ENCODE data around the gene UBL3. TPM values are rescaled to one million over a fixed set of nuclear protein-coding genes. Genes with fewer than 3 reads are reported as not detected.

The UBL3 gene, protein sequence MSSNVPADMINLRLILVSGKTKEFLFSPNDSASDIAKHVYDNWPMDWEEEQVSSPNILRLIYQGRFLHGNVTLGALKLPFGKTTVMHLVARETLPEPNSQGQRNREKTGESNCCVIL
- total RNA-seq = 22.7 to 23.6 TPM (median 23.3 TPM) in 3 replicates

DNA sequence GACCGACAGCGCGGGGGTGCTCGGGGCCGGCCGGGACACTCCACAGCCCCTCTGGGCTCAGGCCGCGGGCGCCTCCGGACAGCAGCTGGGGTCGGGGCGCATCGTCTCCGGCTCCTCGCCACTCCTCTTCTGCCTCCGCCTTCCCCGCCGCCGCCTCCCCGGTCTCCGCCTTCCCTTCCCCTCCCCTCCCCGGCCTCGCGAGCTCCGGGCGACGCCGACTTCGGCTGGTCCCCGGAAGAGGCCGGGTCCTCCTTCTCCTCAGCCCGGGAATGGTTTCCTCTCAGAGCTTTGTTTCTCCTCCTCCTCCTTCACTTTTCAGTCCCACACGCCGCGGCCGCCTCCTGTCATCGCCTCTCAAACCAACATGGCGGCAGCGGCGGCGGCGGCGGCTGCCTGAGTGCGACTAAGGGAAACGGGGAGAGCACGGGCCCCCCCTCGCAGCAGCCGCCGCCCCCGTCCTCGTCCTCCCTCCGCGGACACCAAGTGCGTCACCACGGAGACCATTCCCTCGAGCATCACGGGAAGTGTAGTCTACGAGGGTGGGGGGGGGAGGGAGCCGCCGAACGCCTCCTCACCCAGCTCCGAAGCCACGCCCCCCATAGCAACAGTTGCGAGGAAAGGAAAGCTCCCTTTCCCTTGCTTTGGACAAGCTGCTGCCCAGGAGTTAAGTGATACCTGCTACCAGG lies at the start of gene UBL3:
TSS of gene UBL3 (minus strand) at position 405 of the 686 bp plus-strand sequence. CDS start 1,079 bp downstream, outside the sequence.
- peak within 1 kb of the TSS; percentile 93 for H3K4me3 Mint-ChIP-seq
- H3K36me3 Mint-ChIP-seq = no peaks in the 10 kb centered on the region
- H3K27me3 Mint-ChIP-seq (ENCODE audit: low read depth) = no peaks in the 10 kb centered on the region
- H3K4me1 Mint-ChIP-seq = peaks cover 52% of the 10 kb centered on the region
- TF ChIP-seq, protein P1, sequence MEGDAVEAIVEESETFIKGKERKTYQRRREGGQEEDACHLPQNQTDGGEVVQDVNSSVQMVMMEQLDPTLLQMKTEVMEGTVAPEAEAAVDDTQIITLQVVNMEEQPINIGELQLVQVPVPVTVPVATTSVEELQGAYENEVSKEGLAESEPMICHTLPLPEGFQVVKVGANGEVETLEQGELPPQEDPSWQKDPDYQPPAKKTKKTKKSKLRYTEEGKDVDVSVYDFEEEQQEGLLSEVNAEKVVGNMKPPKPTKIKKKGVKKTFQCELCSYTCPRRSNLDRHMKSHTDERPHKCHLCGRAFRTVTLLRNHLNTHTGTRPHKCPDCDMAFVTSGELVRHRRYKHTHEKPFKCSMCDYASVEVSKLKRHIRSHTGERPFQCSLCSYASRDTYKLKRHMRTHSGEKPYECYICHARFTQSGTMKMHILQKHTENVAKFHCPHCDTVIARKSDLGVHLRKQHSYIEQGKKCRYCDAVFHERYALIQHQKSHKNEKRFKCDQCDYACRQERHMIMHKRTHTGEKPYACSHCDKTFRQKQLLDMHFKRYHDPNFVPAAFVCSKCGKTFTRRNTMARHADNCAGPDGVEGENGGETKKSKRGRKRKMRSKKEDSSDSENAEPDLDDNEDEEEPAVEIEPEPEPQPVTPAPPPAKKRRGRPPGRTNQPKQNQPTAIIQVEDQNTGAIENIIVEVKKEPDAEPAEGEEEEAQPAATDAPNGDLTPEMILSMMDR (IDR thresholded peaks at IDR 0.05; ENCODE audit: unreplicated experiment) = no peak
- peak within 1 kb of the TSS; percentile 100 for H3K27ac Mint-ChIP-seq
- H3K9me3 Mint-ChIP-seq = no peaks in the 10 kb centered on the region
- peak; percentile 91 to 92 for DNase-seq (ENCODE audit: low spot score in 2 of 2, unreplicated experiment in 2 of 2)

DNA sequence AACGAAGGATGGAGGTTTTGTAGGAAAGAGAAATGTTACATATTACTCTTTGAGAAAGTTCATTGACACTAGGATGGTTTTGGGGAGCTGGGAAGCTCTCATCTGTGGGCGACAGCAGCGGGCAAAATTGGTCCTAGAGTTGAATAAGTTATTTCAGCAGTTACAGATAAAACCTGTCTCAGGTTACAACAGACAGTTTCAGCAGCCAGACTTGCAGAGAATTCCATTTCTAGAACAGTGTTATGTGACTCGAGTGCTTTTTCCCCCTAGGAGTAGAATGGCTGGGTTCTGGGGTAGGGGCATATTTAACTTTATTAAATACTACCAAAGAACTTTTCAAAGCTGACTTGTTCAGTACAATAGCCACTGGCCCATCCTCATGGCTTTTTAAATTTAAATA lies 46.7 kb upstream of the UBL3 start:
- no peak overlapping the region for H3K4me3 Mint-ChIP-seq
- H3K27me3 Mint-ChIP-seq (ENCODE audit: low read depth) = no peaks in the 10 kb centered on the region
- H3K9me3 Mint-ChIP-seq = peaks cover 14% of the 10 kb centered on the region
- peaks cover 33% of the 10 kb centered on the region for H3K4me1 Mint-ChIP-seq
- peak overlapping the region; percentile 54 for H3K27ac Mint-ChIP-seq
- TF ChIP-seq, protein P1 (IDR thresholded peaks at IDR 0.05; ENCODE audit: unreplicated experiment) = no peak
- peaks cover 4% of the 10 kb centered on the region for H3K36me3 Mint-ChIP-seq
- no peak for DNase-seq (ENCODE audit: low spot score in 2 of 2, unreplicated experiment in 2 of 2)

DNA sequence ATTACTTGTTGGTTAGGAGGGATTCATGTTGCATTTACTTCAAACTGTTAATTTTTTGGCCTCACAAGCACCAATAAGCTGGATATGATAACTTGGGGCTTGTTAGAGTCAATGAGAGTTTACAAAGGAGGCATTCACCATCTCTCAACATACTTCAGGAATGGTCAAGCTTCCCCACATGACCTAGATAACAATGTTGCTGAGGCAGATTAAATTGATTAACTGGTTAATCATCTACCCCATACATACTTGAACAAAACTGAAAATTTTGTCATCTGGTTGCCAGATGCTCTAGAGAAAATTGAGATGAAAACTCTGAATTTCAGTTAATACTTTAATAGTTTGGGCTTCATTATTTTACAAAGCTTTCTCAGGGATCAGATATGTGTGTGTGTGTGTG lies 43.0 kb upstream of the UBL3 start:
- Mint-ChIP-seq H3K4me1 (peaks cover 25% of the 10 kb centered on the region), H3K27me3 (ENCODE audit: low read depth) (no peaks in the 10 kb centered on the region)

DNA sequence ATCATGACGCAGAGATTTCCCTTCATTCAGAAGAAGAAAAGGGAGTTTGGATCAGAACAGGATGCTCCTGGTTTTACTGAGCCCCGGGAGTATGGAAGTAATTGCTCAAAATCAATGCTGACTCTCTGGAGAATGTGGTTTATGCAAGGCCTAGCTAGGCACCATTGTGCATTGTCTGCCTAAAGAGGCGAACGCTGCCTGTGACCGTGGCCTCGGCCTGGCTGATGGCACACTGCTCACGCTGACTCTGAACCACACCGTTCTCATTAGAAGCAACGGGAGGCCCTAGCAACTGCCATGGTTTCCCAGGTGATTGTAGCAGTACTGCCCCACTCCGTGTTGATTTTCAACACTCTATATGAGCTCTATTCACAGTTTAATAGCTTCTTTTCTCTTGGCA lies 41.7 kb upstream of the UBL3 start:
- Mint-ChIP-seq H3K36me3 (no peaks in the 10 kb centered on the region), H3K4me1 (peaks cover 14% of the 10 kb centered on the region), H3K4me3 (no peak overlapping the region), H3K27me3 (ENCODE audit: low read depth) (no peaks in the 10 kb centered on the region), H3K27ac (no peak overlapping the region), H3K9me3 (no peaks in the 10 kb centered on the region)
- no peak for DNase-seq (ENCODE audit: low spot score in 2 of 2, unreplicated experiment in 2 of 2)
- TF ChIP-seq, protein P1 (IDR thresholded peaks at IDR 0.05; ENCODE audit: unreplicated experiment) = no peak

More for the DNA sequence above, 43.0 kb upstream of the UBL3 start:
- no peaks in the 10 kb centered on the region for H3K36me3 Mint-ChIP-seq
- TF ChIP-seq, protein P1 (IDR thresholded peaks at IDR 0.05; ENCODE audit: unreplicated experiment) = no peak
- no peaks in the 10 kb centered on the region for H3K9me3 Mint-ChIP-seq
- H3K27ac Mint-ChIP-seq = no peak overlapping the region
- no peak for DNase-seq (ENCODE audit: low spot score in 2 of 2, unreplicated experiment in 2 of 2)
- H3K4me3 Mint-ChIP-seq = no peak overlapping the region

DNA sequence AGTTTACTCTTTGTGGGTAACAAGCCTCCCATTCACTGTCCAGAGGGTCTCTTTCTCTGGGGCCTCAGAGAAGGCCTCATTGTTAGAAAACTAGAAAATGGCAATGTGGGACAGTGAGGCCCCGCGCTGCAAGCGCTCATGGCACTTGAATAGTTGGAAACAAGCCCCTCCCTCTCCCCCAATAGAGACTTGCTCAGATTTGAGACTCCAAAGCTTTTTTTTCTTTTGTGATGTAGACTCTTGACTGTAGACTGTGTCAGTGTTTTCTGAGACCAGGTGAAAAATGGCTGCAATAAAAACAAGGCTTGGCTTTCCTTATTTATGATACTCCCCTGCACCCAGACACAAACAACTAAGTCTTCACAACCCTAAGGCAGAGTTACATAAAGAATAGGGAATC lies 38.7 kb upstream of the UBL3 start:
- Mint-ChIP-seq H3K36me3 (no peaks in the 10 kb centered on the region), H3K27me3 (ENCODE audit: low read depth) (no peaks in the 10 kb centered on the region), H3K9me3 (no peaks in the 10 kb centered on the region), H3K4me3 (no peak overlapping the region), H3K27ac (no peak overlapping the region), H3K4me1 (peaks cover 11% of the 10 kb centered on the region)
- no peak for DNase-seq (ENCODE audit: low spot score in 2 of 2, unreplicated experiment in 2 of 2)
- TF ChIP-seq, protein P1 (IDR thresholded peaks at IDR 0.05; ENCODE audit: unreplicated experiment) = no peak
